Activated CD4-positive, alpha-beta T cell treated with anti-CD3 and anti-CD28 coated beads for 1 hour (primary cell): ENCODE results near the gene A2M.
"Not testable (repeated sequence)": the region's sequence is repeated elsewhere in the genome, so short reads cannot be mapped to it uniquely, and the experiment has no call there.

Source experiments
- DNase-seq: peaks from one replicate; pipeline ENCODE4 v3.0.0-alpha.2; 2020

Gene A2M

DNA sequence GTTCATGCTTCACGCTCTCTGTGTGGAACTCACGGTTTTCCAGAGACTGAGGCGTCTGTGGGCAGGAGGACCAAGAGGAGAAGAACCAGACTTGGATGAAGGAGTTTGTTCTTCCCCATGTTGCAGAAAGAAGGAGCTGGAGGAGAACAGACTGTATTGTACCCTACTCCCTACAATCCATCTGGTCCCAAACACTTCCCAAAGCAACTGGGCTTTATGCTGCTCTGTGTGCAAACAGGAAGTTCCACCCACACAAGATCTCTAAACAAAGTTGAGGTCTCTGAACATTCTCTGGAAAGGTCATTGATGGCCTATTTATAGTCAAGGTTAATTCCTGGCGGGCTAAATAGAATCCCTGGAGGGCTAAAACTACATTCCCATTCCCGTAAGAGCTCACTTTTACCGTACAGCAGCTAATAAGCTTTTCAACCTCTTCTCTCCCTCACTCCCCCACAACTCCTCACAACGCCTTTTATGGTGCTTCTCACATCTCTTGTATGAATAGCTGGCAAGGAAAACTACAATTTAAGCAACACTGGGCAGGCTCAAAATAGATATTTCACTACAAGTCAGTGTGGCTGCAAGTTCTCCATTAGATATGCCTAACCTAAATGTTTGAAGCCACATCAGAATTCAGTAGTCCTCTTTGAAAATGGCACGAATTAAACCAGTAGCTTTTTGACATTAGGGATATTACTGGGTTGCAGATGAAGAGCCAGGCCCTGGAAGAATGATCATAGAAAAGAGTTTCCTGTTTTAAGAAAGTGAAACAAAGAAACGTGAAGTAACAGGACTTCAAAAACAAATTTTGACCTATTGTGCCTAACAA, at the start of gene A2M:
Gene A2M, minus strand, starts transcription at position 189 of the 829 bp plus-strand sequence. Its CDS starts 70 bp downstream, at position 119.
- no peak for DNase-seq

DNA sequence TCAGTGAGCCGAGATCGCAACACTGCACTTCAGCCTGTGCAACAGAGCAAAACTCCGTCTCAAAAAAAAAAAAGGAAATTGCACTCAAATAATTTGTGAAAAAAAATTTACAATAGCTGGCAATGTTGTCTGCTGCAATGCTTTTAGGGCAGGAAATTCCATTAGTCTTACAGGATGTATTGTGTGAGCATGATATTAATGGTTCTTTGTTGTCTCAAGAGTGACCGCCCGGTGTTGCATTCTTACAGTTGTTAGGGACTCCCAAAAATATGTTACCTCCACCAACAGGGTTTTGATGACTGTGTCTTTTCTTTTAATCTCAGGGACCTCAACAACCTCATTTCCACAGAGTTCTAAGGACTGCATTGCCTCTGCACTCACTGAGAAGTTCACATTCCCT, 47.7 kb upstream of the A2M start:
- DNase-seq: no peak

DNA sequence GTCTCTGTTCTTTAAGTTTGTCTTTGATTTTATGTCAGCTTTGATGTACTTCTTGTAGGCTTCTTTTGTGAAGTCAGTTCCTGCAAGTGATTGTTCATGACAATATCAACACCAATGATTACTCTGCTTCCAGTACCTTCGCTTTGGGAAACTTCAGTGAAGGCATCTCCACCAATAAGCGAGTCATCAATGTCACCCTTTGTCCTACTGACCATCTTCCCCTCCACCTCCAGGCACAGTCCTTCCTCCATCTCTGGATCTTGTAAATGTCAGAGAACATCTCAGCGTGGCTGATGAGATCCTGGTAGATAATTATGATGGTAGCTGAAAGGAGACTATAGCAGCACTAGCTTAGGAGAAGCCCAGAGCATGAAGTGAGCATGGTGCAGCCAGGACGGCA, 40.4 kb upstream of the A2M start:
- no peak for DNase-seq

DNA sequence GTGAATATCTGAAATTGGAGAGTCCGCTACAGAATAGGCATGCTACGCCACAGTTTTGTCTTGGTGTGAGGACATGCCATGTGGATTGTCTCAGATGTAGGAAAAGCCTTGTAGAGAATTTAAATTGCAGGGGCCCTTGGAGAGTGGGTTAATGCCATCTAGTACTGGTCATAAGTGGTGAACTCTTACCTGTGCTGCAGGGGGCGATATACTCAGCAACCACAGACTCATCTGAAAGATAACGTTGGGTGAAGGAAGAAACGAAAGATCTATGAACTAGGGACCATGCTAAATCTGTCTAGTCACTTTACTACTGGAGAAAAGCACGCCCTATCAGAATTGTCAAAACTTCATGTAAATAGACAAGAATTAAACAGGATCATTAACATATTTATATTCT, 33.7 kb upstream of the A2M start:
- DNase-seq: no peak

DNA sequence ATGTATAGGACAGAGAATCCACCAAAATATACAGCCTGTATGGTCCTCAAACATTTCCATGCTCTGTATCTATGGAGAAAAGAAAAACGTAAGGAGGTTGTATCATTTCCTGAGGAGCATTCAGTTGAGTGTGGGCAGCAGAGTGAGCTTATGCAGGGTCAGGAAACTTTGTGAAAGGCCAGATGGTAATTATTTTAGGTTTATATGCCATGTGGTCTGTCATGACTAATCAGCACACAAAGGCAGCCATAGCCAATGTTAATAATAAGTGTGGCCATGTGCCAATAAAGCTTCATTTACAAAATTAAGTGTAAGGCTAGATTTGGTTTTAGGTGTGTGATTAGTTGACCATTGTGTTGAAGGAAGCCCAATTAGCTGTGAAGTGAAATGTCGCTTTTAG, 33.2 kb upstream of the A2M start:
- DNase-seq: no peak

DNA sequence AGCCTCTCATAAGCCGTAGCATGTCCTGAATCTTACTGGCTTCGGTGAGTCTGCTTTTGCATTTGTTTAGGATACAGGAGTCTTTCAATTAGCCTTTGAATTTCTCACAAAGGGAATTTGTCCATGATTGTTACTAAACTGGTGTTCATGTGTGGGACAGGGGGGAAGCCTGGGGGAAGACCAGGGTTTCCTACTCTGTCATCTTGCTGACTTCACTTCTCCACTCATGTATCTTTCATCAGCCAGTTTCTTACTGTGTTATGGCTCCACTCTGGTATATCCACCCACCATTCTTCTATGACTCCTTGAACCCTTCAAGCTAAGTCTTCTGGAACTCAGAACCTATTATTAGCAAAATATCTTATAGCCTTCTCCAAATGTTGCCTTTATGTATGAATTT, 31.7 kb upstream of the A2M start:
- no peak for DNase-seq

DNA sequence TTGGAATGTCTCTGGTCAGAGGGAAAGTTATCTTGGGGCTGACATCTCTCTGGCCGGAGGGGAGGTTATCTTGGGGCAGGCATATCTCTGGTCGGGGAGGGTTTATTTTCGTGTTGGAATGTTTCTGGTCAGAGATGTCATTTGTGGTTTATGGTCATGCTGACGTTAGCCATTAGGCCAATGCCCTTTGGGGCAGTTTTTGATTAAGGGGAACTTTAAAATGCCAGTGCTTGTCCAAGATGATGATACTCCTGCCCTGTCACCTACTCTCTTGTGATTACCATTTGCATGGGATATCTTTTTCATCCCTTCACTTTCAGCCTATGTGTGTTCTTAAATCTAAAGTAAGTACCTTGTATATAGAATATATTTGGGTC, 29.0 kb upstream of the A2M start:
- no peak for DNase-seq

DNA sequence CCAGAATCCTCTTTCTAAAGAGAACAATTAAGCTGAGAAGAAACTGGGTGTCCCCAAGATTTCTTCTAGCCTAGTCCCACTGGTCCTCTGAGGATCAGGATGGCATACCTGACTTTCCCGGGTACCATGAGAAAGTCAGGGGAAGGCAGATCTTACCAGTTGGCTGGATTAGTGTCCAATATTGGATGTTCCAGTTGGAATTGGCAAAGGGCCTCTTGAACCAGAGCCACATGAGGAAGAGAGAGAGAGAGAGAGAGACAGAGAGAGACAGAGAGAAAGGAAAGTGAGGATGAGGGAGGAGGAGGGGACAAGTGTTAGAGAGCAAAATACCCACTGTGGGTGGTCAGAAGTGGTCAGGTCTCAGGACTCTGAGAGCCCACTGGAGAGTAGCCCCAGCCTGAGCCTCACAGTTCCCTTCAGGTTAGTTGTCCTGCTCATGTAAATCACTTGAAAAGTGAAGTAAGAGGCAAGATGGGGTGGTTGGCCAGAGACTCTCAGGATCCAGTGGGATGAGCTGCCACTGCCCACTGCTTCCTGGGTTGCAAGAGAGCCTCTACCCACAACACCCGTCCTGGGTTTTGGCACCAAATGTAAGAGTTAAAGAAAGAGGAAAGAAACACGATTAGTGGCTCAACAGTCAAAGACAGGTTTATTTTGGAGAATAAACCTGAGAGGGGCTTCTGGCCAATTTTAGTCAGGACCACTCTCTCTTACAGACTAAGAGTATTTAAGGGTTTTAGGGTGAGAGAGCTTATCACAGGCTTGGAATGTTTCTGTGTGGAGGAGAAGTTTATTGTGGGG, 28.4 kb upstream of the A2M start:
- no peak for DNase-seq

DNA sequence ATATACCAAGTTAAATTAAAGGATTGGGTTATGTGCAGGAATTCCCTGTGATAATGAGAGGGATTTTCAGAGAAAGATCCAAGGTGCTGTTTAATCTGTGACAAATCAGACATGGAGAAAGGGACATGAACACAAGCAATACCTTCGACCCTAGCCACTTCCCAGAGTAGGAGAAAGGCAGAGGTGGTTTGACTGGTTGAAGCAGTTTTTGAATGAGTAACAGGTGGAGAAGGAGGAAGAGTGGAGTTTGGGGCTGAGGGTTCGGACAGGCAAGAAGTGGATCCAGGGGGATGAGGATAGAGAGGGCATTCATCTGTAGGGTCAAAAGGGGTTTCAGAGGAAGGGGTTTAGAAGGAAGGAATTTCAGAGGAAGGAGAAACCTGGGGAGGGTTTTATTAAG, 27.4 kb upstream of the A2M start:
- no peak for DNase-seq

DNA sequence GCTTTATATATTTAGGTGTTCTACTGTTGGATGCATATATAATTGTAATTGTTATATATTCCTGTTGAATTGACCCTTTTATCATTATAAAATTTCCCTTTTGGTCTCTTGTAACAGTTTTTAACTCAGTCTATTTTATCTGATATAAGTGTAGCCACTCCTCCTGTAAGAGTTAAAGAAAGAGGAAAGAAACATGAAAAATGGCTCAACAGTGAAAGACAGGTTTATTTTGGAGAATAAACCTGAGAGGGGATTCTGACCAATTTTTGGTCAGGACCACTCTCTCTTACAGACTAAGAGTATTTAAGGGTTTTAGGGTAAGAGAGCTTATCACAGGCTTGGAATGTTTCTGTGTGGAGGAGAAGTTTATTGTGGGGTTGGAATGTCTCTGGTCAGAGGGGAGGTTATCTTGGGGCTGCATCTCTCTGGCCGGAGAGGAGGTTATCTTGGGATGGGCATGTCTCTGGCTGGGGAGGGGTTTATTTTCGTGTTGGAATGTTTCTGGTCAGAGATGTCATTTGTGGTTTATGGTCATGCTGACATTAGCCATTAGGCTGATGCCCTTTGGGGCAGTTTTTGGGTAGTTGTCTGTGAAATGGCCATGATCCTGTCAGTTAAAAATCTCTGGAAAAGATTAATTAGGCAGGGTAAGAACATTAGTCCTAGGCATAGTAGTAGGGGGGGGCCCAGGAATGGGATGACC, 24.0 kb upstream of the A2M start:
- not testable (repeated sequence) for DNase-seq

DNA sequence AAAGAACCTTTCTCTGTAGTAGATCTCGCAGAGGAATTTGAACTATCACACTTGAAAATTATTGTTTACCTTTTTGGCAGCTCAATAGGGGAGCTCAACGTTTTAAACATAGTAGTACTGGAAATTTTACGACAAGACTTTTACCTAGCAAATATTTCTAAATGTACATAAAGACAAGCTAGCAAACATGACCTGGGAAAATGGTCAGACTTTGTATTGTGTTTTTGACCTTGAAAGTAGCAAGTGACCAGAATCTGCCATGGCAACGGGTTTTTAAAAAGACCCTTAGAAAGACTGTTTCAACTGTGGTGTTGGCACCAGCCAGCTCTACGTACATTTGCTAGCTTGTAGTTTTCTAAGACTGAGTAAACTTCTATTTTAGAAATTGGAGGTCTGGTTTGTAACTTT, 20.2 kb upstream of the A2M start:
- DNase-seq: no peak

DNA sequence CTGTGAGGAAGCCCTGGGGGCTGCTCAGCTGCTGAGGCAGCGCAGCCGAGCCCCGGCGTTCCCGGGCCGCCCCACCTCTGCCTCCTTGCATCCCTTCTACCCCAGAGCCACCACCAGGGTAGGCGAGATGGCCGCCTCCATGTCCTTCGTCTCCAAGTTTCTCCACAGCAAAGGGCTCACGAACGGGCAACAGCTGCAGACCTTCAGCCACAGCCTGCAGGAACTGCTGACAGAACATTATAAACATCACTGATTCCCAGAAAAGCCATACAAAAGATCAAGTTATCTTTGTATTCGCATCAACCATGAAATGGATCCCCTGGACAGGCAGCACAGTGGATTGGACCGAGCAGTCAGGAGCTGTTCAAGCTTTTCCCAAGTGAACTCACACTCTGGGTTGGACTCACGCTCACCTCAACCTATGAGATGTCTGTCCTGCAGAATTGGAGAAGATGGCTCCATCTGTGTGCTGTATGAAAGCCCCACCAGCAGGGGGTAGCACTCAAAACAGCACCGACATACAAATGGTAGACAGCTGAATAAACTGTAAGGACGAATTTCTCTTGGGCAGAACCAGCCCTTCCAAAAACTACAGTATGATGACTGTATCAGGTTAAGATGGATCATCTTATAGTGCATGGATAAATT, 19.4 kb upstream of the A2M start:
- no peak for DNase-seq

DNA sequence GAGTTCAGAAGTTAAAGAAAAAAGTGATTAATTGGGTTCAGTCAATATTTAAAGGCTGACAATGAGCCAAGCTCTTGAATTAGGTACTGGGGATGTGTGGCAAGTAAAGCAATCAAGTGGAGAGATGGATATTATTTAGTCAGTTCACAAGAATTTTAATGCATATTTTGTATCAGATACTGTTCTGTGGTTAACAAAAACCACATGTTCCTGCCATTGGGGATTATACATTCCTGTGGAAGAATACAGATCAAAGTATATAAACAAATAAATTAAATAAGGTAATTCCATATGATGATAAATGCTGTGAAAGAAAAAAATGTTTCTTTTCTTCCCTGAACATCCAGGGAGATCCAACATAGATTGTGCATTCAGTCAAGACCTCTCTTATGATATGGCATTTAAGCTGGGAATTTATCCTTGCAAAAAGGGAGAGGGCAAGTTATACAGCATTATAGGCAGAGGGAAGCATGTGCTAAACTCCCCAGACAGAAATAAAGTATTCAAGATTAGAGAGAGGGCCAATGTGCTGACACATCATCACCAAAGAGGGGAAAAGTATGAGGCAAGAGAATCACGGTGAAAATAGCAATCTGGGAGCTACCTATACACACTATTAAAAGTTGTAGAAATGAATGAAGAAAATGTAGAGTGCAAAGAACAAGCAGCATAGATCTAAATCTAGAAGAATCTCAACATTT, 17.6 kb upstream of the A2M start:
- no peak for DNase-seq

DNA sequence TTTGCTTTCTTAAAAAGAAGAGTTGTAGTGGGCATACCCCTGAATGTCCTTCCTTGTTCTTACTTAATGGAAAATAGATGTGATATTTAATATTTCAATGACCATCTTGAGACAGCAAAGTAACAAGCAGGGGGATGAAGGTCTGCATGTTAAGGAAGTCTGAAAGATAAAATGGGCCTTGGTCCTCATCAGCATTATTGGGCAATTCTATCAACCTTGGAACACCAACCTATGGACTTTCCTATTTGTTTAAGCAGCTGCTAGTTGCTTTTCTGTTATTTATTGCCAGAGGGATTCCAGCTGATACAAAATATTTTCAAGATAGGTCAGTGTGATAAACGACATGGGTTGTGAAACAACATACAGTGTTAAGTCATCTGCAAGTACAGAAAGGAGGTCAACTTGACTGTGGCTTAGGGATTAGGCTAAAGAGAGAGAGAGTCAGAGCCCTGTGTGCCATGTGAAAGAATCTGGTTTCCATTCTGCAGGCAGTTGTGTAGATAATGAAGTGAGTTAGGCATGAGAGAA, 16.4 kb upstream of the A2M start:
- no peak for DNase-seq

DNA sequence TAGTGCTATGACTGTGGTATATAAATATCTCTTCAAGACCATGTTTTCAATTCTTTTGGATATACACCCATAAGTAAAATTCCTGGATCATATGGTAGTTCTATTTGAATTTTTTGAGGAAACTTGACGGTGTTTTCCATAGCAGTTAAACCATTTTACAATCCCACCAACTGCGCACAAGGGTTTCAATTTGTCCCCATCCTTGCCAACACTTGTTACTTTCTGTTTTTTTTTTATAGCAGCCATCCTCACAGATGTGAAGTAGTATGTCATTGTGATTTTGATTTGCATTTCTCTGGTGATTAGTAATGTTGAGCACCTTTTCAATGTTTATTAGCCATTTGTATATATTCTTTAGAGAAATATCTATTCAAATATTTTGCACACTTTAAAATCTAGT, 14.5 kb upstream of the A2M start:
- no peak for DNase-seq

DNA sequence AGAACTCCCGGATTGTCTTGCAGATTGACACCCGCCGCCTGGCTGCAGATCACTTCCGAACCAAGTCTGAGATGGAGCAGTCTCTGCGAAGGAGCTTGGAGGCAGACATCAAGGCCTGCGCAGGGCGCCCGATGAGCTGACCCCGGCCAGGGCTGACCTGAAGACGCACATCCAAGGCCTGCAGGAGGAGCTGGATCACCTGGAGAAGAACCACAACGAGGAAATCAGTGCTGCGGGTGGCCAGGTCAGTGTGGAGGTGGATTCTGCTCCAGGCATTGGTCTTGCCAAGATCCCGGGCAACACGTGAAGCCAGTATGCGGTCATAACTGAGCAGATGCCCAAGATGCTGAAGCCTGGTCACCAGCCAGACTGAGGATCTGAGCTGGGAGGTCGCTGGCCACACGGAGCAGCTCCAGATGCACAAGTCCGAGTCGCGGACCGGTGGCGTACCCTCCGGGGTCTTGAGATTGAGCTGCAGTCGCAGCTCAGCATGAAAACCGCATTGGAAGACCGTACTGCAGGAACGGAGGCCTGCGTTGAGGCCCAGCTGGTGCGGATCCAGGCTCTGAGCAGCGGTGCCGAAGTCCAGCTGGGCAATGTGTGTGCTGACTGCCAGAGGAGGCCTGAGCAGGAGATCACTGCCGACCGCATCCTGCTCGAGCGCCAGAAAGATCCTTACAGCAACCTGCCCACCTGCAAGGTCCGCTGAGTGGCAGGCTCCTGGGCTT, 12.4 kb upstream of the A2M start:
- DNase-seq: no peak

DNA sequence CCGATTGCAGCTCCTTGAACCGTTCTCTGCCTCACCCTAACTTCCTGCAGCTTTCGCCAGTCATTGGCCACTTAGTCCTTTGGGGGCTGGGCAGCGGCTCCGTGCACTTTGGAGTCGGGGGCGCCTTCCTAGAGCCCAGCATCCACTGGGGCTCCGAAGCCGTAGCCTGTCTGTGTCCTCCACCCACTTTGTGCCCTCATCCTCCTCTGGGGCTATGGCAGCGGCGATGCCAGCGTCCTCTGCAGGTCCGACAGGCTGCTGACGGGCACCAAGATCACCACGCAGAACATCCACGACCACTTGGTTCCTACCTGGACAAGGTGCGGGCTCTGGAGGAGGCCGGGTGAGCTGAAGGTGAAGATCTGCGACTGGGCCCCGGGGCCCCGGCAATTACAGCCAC, 11.8 kb upstream of the A2M start:
- DNase-seq: no peak

DNA sequence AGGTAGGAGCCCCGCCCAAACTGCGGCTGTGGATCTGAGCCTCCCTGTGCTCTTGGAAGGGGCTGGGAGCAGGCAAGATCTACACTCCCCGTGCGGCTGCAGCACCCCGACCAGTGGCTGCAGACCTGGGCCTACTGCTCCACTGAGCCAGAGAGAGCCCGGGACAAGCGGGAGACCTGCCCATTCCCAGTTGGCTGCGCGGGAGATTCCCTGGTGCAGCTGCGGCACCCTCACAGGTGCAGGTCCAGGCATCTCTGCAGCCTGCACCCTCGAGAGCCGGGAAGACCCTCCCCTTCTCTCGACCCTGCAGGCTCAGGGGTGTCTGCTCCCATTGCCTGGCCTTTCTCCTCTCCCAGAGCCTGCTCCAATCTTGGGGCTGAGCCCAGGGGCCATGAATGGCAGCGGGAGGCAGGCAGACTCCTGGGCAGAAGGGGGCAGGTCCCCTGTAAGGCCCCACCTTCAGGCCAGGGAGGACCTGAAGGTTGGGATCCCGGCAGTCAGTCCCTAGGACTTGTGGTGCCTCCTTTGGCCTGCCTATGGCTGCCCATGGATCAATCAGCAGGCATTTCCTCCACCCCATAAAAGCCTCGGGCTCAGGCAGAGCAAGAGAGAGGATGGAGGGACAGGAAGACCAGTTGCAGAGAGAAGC, 8.8 kb upstream of the A2M start:
- no peak for DNase-seq

DNA sequence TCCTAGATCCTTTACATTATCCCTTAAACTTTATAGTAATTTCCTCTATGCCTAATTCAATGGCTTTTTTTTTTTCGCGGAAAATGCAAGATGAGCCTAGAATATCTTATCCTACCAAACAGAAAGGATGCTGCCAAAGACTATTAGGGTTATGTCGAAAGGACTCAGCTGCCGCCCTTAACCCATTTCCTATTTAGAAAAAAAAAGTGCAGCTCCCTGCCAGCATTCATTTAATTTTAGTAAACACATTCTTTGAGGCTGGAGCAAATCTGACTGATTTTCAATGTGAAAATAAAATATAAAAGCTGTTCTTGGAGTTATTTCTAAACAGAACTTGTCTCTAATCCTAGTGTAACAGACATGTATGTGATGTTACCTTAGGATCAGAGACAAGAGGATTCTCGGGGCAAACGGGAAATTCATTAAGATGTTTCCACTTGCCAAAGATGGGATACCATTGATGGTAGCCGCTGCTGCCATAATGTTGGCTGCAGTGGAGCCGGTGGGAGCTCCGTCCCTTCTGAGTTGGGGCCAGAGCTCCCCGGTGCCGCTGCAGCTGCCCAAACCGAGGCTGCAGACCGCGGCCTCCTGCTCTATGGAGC, 8.2 kb upstream of the A2M start:
- DNase-seq: no peak

DNA sequence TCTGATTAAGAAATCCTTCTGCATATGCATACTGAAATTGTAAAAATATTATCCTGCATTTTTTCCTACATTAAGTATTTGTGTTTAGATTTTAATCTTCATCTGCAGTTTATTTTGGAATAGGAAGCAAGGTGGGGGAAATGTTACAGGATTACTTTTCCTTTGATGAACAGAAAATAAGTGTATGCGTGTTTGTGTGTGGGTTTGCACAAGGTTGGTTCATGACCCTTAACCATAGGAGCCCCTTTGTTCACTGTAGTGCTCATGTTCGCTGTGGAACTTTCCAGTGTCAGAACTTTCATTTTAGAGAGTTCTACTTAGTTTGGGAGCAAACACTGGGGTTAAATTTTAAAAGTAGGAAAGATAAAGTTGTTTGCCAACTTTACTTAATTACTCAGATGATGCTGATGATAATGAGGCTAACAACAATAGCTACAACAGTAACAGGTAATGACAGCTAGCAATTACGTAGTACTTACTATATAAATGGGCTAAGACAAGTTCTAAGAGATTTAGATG, 6.4 kb upstream of the A2M start:
- no peak for DNase-seq
